ENCODE results near the gene TSPAN12. TPM values are rescaled to one million over a fixed set of nuclear protein-coding genes. Genes with fewer than 3 reads are reported as not detected.

Gene TSPAN12
- total and polyA plus RNA-seq, 2 of the 4 experiments (the other 2 are of a cell fraction), result 0.36 to 0.72 TPM

GRCh38 chr7:120783721-120784120, 74.2 kb downstream of the TSPAN12 start:
- no peaks in the 10 kb centered on the region for H3K9me3 ChIP-seq (ENCODE audit: control insufficient read depth, insufficient read depth, low read length)
- TF ChIP-seq ELK1 (IDR thresholded peaks at IDR 0.05; ENCODE audit: borderline replicate concordance, low read depth, low read length) (no peak), SMC3 (IDR thresholded peaks at IDR 0.05; ENCODE audit: low read depth, low read length) (no peak), MAFK (IDR thresholded peaks at IDR 0.05; ENCODE audit: low read depth, low read length) (no peak), MAZ (IDR thresholded peaks at IDR 0.05; ENCODE audit: borderline replicate concordance, low read depth, low read length) (no peak), NFE2L2 (IDR thresholded peaks at IDR 0.05; ENCODE audit: low read depth, low read length) (no peak), BHLHE40 (IDR thresholded peaks at IDR 0.05; ENCODE audit: low read depth, low read length) (no peak), CEBPB (IDR thresholded peaks at IDR 0.05; ENCODE audit: low read depth, low read length) (no peak), MXI1 (IDR thresholded peaks at IDR 0.05; ENCODE audit: borderline replicate concordance, low read depth, low read length) (no peak), FOS (IDR thresholded peaks at IDR 0.05; ENCODE audit: low read depth, low read length) (no peak)
- TF ChIP-seq, protein P1, sequence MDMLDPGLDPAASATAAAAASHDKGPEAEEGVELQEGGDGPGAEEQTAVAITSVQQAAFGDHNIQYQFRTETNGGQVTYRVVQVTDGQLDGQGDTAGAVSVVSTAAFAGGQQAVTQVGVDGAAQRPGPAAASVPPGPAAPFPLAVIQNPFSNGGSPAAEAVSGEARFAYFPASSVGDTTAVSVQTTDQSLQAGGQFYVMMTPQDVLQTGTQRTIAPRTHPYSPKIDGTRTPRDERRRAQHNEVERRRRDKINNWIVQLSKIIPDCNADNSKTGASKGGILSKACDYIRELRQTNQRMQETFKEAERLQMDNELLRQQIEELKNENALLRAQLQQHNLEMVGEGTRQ (IDR thresholded peaks at IDR 0.05; ENCODE audit: low read depth, low read length), result no peak
- H3K27me3 ChIP-seq (ENCODE audit: control insufficient read depth, insufficient read depth, low read length), result no peaks in the 10 kb centered on the region; the same call in 1 of the 2 replicates
- no peaks in the 10 kb centered on the region for H4K20me1 ChIP-seq (ENCODE audit: insufficient read depth, low read length)
- H3K14ac ChIP-seq (replicated peaks; ENCODE audit: low read depth, low read length), result no peak overlapping the region
- no CpG with 5 or more reads among the region's 5 CpGs for WGBS, 2 experiments (ENCODE audit: extremely low coverage in 2 of 2, insufficient read length in 1 of 2)
- H2BK20ac ChIP-seq (ENCODE audit: low read depth, low read length), result no peak overlapping the region
- no peak overlapping the region for H3K4me3 ChIP-seq (ENCODE audit: insufficient read depth, low read depth, low read length)
- no peak overlapping the region for H2BK15ac ChIP-seq (ENCODE audit: low read depth, low read length)
- no peaks in the 10 kb centered on the region for H3K4me1 ChIP-seq (ENCODE audit: control insufficient read depth, insufficient read depth, low read length)
- H4K5ac ChIP-seq (ENCODE audit: low read depth, low read length), result no peak overlapping the region
- intact Hi-C loops (cut with micrococcal nuclease) (no loop called here), dilution Hi-C loops (cut with HindIII; ENCODE audit: low sequenced_read_pairs, unreplicated experiment) (no loop called here), in situ Hi-C loops (cut with MboI; ENCODE audit: low sequenced_read_pairs) (no loop called here)
- H4K91ac ChIP-seq (ENCODE audit: insufficient read depth, low read depth, low read length), result no peak overlapping the region
- H2AK9ac ChIP-seq (replicated peaks; ENCODE audit: low read depth, low read length, poor library complexity), result no peak overlapping the region
- H2BK120ac ChIP-seq (ENCODE audit: low read depth, low read length), result no peak overlapping the region
- H3K9ac ChIP-seq (ENCODE audit: low read depth, low read length), result no peak overlapping the region
- no peak overlapping the region for H3K4ac ChIP-seq (ENCODE audit: low read depth, low read length)
- ATAC-seq (ENCODE audit: low read depth), result no peak
- no peaks in the 10 kb centered on the region for H3K9me1 ChIP-seq (ENCODE audit: insufficient read depth, low read length)
- H2AFZ ChIP-seq (replicated peaks; ENCODE audit: low read length, poor library complexity), result no peak overlapping the region
- no peak overlapping the region for H2AK5ac ChIP-seq (ENCODE audit: low read depth, low read length)
- H2BK5ac ChIP-seq (ENCODE audit: low read depth, low read length, poor library complexity, severe bottlenecking), result no peak overlapping the region
- H3K36me3 ChIP-seq (ENCODE audit: control insufficient read depth, insufficient read depth, low read length), result peaks cover 2% of the 10 kb centered on the region; the same call in 1 of the 2 replicates
- no peak overlapping the region for H3K56ac ChIP-seq (ENCODE audit: extremely low read depth, insufficient read depth, low read length)
- no peaks in the 10 kb centered on the region for H3K79me1 ChIP-seq (ENCODE audit: low read depth in 1 of 2, low read length in 2 of 2)
- H3K18ac ChIP-seq (ENCODE audit: low read depth, low read length), result no peak overlapping the region
- H3K27ac ChIP-seq (ENCODE audit: insufficient read depth, low read length), result no peak overlapping the region
- DNase-seq, result no peak
- H3K23ac ChIP-seq (ENCODE audit: low read depth, low read length), result no peak overlapping the region
- no TSS peak for BruUV-seq (replicated peaks)
- CTCF ChIA-PET, result interaction anchor here (1.0 kb wide), 1 partner anchor 23 kb away, joined by 4 read pairs; no protein-coding TSS in a partner anchor
- POLR2A ChIA-PET (ENCODE audit: unreplicated experiment), result no interaction called here
- no peak overlapping the region for H4K8ac ChIP-seq (ENCODE audit: low read depth in 2 of 2, low read length in 2 of 2)
- no peak overlapping the region for H3K4me2 ChIP-seq (ENCODE audit: low read depth, low read length)
